Suprapubic skin (tissue), 4 donors: Measurements from ENCODE around the gene CD180. TPM values are rescaled to one million over a fixed set of nuclear protein-coding genes. Genes with fewer than 3 reads are reported as not detected.

Source experiments
- DNase-seq, 2 donors: peaks; one replicate each; pipeline ENCODE4 v3.0.0-alpha.2; 2019; ENCODE audit warnings: low spot score in 2 of 2
- H3K27ac ChIP-seq: fragments of 200-600 bp; sonication (generic); one replicate; pipeline ENCODE4 v1.5.1; 2019
- H3K27me3 ChIP-seq: fragments of 200-600 bp; sonication (generic); one replicate; pipeline ENCODE4 v1.5.1; 2019
- H3K36me3 ChIP-seq: fragments of 200-600 bp; sonication (generic); one replicate; pipeline ENCODE4 v1.5.1; 2019
- H3K4me1 ChIP-seq: fragments of 200-600 bp; sonication (generic); one replicate; pipeline ENCODE4 v1.5.1; 2019
- H3K4me3 ChIP-seq: fragments of 200-600 bp; sonication (generic); one replicate; pipeline ENCODE4 v1.5.1; 2019; ENCODE audit warnings: mild to moderate bottlenecking
- H3K9me3 ChIP-seq: fragments of 200-600 bp; sonication (generic); one replicate; pipeline ENCODE4 v1.5.1; 2019
- CTCF ChIP-seq, 2 donors: fragments of 200-600 bp in 1 of 2; fragments of 450-650 bp in 1 of 2; sonication (generic) in 1 of 2; IDR thresholded peaks; one replicate each; pipeline ENCODE4 v1.5.1; 2016 to 2019; ENCODE audit warnings: antibody characterized with exemption in 2 of 2, mild to moderate bottlenecking in 1 of 2, moderate library complexity in 1 of 2
- EP300 ChIP-seq: sonication (generic); formaldehyde crosslinking; IDR thresholded peaks from one replicate; pipeline ENCODE4 v1.6.1; 2017; ENCODE audit warnings: antibody characterized with exemption
- POLR2A ChIP-seq, 2 donors: fragments of 450-650 bp; IDR thresholded peaks; one replicate each; pipeline ENCODE4 v1.6.1; 2017; ENCODE audit warnings: antibody characterized with exemption in 2 of 2, mild to moderate bottlenecking in 2 of 2, moderate library complexity in 2 of 2
- POLR2AphosphoS5 ChIP-seq, 3 donors: sonication (generic); formaldehyde crosslinking; IDR thresholded peaks; one replicate each; pipeline ENCODE4 v1.6.1; 2017; ENCODE audit warnings: antibody characterized with exemption in 3 of 3
- WGBS: methylation state at CpG from one replicate; pipeline ENCODE4 v1.1.5; 2018; 5-methylcytosine and 5-hydroxymethylcytosine counted together
- total RNA-seq, 4 donors: library from RNA; depleted of rRNA; stranded (reverse); fragments of >200 nt; gene quantifications; one replicate each; pipeline ENCODE4 v1.1.0, GENCODE V29; 2016

Gene CD180
- total RNA-seq, 4 donors from 2014 or later: 0.11 to 0.32 (median 0.18) TPM; not detected in 1

- no peaks in the 10 kb centered on the region for H3K27me3 ChIP-seq
- no peak overlapping the region for H3K4me3 ChIP-seq
- WGBS: 100% methylated on average over 1 of the region's 1 CpG
- no peak for DNase-seq
- peaks cover 26% of the 10 kb centered on the region for H3K4me1 ChIP-seq
- no peaks in the 10 kb centered on the region for H3K36me3 ChIP-seq
- TF ChIP-seq POLR2AphosphoS5 (IDR thresholded peaks at IDR 0.05) (no peak), EP300 (no peak), POLR2A (IDR thresholded peaks at IDR 0.05) (no peak), CTCF (IDR thresholded peaks at IDR 0.05) (no peak)
- no peaks in the 10 kb centered on the region for H3K9me3 ChIP-seq
- H3K27ac ChIP-seq: no peak overlapping the region
Observed at GRCh38 chr5:67189931-67190330, 6.7 kb downstream of the CD180 start.

- Histone ChIP-seq H3K27me3 (no peaks in the 10 kb centered on the region), H3K4me3 (no peak overlapping the region), H3K36me3 (no peaks in the 10 kb centered on the region), H3K4me1 (peaks cover 26% of the 10 kb centered on the region), H3K9me3 (no peaks in the 10 kb centered on the region), H3K27ac (no peak overlapping the region)
- WGBS: 92% methylated on average over 3 of the region's 3 CpGs
- DNase-seq: no peak
- TF ChIP-seq EP300 (no peak), CTCF (IDR thresholded peaks at IDR 0.05) (no peak), POLR2AphosphoS5 (IDR thresholded peaks at IDR 0.05) (no peak), POLR2A (IDR thresholded peaks at IDR 0.05) (no peak)
Observed at GRCh38 chr5:67189079-67189354, 7.6 kb downstream of the CD180 start.

- TF ChIP-seq POLR2A (IDR thresholded peaks at IDR 0.05): no peak
- TF ChIP-seq CTCF (IDR thresholded peaks at IDR 0.05): no peak
- no peak for TF ChIP-seq EP300
- no peak for TF ChIP-seq POLR2AphosphoS5 (IDR thresholded peaks at IDR 0.05)
- no peak overlapping the region for H3K27ac ChIP-seq
- DNase-seq: no peak
Observed at GRCh38 chr5:67188274-67189078, 8.1 kb downstream of the CD180 start.

GRCh38 chr5:67187006-67187715 is 9.4 kb downstream of the CD180 start:
- peaks cover 26% of the 10 kb centered on the region for H3K4me1 ChIP-seq
- H3K4me3 ChIP-seq: no peak overlapping the region
- TF ChIP-seq EP300: no peak
- no peak for TF ChIP-seq POLR2A (IDR thresholded peaks at IDR 0.05)
- TF ChIP-seq POLR2AphosphoS5 (IDR thresholded peaks at IDR 0.05): no peak
- no peak for TF ChIP-seq CTCF (IDR thresholded peaks at IDR 0.05)
- 37% methylated on average over 1 of the region's 1 CpG for WGBS
- H3K9me3 ChIP-seq: no peaks in the 10 kb centered on the region
- DNase-seq: no peak
- no peaks in the 10 kb centered on the region for H3K27me3 ChIP-seq
- no peaks in the 10 kb centered on the region for H3K36me3 ChIP-seq
- H3K27ac ChIP-seq: no peak overlapping the region

More at GRCh38 chr5:67188274-67189078, 8.1 kb downstream of the CD180 start:
- 87% methylated on average over 7 of the region's 7 CpGs for WGBS
- Histone ChIP-seq H3K36me3 (no peaks in the 10 kb centered on the region), H3K4me1 (peaks cover 25% of the 10 kb centered on the region), H3K9me3 (no peaks in the 10 kb centered on the region), H3K27me3 (no peaks in the 10 kb centered on the region), H3K4me3 (no peak overlapping the region)

- Histone ChIP-seq H3K36me3 (no peaks in the 10 kb centered on the region), H3K27ac (no peak overlapping the region), H3K27me3 (no peaks in the 10 kb centered on the region), H3K4me1 (peaks cover 25% of the 10 kb centered on the region), H3K9me3 (no peaks in the 10 kb centered on the region), H3K4me3 (no peak overlapping the region)
- no peak for DNase-seq
- WGBS: 100% methylated on average over 3 of the region's 3 CpGs
- no peak for TF ChIP-seq POLR2A (IDR thresholded peaks at IDR 0.05)
- no peak for TF ChIP-seq EP300
- no peak for TF ChIP-seq CTCF (IDR thresholded peaks at IDR 0.05)
- no peak for TF ChIP-seq POLR2AphosphoS5 (IDR thresholded peaks at IDR 0.05)
Observed at GRCh38 chr5:67183859-67184258, 12.7 kb downstream of the CD180 start.
